ENCODE data around the gene CHST12.
"Not testable (repeated sequence)": the region's sequence is repeated elsewhere in the genome, so short reads cannot be mapped to it uniquely, and the experiment has no call there.

CHST12 gene

DNA sequence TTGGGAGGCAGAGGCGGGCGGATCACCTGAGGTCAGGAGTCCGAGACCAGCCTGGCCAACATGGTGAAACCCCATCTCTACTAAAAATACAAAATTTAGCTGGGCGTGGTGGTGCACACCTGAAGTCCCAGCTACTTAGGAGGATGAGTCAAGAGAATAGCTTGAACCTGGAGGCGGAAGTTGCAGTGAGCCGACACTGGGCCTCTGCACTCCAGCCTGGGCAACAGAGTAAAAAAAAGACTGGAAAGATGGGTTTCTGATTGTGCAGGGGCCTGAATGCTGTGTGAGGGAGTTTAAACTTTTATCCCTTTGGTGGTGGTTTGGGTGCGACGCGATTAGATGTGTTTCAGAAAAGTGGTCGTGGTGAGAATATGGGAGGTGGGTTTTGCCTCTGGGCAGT lies 1.8 kb downstream of the CHST12 start:
- DNase-seq, result no peak

DNA sequence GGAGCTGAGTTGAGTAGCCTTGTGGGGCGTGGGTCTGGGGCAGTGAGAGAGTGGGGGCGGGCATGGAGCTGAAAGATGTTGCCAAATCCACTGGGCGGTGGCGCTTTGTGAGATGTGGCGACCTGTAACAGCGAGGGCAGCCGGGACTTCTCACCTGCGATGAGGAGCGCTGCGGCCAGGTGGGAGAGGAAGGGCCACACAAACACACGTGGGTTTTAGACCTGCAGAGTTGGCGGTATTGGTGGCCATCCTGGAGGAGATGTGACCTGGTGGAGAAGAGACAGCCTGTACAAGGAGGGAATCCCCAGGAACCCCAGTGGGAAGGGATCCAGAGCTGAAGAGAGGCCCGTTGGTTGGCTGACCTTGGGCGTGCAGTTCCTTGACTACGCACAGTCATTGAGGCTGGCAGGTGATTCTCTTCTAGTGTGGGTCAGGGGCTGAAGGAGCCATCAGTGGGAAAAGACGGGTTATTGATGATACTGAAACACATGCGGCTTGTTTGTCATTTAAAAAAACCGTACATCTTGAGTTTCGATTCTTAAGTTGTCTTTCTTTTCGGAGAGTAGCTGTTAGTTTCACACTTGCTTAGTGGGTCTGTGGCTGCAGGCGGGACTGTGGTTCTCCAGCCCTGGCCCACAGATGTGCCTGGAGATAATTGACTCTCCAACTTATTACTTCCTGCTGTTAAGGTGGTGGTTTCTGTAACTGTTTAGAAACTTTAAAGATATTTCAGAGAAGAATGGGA lies 2.4 kb downstream of the CHST12 start:
- no peak for DNase-seq

DNA sequence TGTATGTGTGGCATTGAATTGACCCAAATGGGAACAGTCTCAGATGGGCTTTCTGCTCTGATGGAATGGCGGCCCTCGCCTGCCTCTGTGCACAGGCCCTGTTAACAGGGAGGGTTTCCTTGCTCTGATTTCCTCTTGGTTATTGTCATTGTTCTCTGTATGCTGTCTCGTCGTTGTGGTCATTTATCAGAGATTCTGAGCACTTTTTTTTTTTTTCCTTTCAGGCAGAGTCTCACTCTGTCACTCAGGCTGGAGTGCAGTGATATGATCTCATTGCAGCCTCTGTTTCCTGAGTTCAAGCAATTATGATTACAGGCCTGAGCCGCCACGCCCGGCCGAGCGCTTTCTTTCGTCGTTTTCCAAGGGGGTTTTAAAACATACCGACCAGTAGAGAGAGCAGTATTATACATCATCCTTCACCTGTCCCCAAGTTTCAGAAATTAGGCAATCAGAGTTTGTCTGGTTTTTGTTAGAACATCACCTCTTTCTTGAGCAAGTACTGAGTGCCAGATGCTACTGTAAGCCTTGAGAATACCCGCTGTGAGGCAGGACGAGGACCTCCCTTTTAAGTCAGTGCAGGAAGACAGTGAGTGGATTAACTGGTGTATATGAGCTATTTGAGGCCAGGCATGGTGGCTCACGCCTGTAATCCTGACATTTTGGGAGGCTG lies 6.5 kb downstream of the CHST12 start:
- DNase-seq, result no peak

DNA sequence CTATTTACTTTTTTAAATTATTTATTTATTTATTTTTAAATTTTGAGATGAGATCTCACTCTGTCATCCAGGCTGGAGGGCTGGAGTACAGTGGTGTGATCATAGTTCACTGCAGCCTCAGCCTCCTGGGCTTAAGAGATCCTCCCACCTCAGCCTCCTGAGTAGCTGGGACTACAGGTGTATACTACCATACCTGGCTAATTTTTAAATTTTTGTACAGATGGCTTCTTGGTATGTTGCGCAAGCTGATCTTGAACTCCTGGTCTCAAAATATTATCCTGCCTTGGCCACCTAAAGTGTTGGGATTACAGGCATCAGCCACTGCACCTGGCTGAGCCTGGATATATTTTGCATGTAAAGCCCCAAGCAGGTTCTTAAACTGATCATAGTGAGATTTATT lies 7.6 kb downstream of the CHST12 start:
- no peak for DNase-seq

GRCh38 chr7:2411815-2412586 lies 8.6 kb downstream of the CHST12 start:
- DNase-seq, result no peak

- no peak for DNase-seq
Measured at GRCh38 chr7:2412587-2413201, 9.3 kb downstream of the CHST12 start.

DNA sequence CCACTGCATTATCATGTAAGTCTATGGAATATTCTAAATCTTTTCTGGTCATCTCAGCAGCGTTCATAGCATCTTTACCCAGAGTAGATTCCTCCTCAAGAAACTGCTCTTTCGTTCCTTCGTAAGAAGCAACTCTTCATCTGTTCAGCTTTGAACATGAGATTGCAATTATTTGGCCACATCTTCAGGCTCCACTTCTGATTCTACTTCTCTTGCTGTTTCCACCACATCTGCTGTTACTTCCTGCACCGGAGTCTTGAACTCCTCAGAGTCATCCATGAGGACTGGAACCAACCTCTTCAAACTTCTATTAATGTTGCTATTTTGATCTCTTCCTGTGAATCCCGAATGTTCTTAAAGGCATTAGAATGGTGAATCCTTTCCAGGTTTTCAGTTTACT lies 12.7 kb downstream of the CHST12 start:
- no peak for DNase-seq

DNA sequence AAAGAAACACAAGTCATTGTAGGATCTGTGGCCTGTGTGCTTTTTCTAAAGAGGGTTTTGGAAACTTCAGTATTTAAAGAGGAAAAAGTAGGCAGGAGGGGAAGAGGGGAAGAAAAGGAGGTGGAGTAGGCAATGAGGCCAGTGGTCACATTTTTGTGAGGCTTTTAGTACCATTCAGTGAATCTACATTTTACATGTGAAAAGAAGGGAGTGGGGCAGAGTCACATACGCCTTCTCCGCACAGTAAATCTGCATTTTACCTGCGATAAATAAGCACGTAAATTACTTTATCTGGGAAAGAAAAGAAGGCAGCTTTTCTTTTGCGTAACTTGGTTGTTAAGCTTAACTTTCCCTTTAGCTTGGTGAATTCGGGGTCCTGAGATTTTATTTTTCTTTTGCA lies 13.2 kb downstream of the CHST12 start:
- no peak for DNase-seq

DNA sequence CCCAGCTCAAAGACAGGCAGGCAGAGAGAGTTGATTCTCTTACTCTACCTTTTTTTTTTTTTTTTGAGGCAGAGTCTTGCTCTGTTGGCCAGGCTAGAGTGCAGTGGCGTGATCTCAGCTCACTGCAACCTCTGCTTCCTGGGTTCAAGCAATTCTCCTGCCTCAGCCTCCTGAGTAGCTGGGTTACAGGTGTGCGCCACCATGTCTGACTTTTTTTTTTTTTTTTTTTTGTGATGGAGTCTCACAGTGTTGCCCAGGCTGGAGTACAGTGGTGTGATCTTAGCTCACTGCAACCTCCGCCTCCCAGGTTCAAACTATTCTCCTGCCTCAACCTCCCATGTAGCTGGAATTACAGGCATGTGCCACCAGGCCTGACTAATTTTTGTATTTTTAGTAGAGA lies 13.8 kb downstream of the CHST12 start:
- not testable (repeated sequence) for DNase-seq

- DNase-seq, result no peak
Measured at GRCh38 chr7:2417981-2418481, 14.6 kb downstream of the CHST12 start.

DNA sequence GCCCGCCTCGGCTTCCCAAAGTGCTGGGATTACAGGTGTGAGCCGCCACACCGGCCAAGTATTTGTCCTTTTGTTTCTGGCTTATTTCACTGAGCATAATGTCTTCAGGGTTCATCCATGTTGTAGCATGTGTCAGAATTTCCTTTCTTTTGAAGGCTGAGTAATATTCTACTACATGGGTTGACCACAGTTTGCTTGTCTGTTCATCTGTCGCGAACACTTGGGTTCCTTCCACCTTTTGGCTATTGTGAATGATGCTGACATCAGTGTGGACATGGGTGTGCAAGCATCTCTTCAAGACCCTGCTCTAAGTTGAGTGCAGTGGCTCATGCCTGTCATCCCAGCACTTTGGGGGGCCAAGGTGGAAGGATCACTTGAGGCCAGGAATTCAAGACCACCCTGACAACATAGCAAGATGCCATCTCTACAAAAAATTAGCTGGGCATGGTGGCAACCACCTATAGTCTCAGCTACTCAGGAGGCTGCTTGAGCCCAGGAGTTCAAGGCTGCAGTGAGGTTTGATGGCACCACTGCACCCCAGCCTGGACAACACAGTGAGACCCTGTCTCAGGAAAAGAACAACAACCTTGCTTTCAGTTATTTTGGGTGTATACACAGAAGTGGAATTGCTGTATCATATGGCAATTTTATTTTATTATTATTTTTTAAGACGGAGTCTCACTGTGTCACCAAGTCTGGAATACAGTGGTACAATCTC lies 17.0 kb downstream of the CHST12 start:
- DNase-seq, result no peak

DNA sequence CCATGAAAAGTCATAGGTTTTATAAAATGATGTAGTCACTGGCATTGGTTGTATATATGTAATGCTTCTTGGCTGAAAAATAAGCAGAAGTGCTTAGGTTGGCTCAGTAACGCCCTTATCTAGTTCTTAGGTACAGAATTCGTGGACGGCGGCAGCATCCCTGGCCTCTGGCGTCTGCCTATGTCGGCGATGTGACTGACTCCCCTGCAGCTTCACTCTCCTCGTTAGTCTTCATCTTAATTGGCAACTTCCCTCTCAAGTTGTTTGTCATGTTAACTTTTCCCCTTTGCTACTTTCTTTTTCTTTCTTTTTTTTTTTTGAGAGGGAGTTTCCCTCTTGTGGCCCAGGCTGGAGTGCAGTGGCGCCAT lies 18.5 kb downstream of the CHST12 start:
- DNase-seq, result no peak

GRCh38 chr7:2425749-2426148 lies 22.3 kb downstream of the CHST12 start:
- DNase-seq, result no peak

- no peak for DNase-seq
Measured at GRCh38 chr7:2431260-2431867, 28.0 kb downstream of the CHST12 start.

- DNase-seq, result no peak
Measured at GRCh38 chr7:2432910-2433712, 29.7 kb downstream of the CHST12 start.

DNA sequence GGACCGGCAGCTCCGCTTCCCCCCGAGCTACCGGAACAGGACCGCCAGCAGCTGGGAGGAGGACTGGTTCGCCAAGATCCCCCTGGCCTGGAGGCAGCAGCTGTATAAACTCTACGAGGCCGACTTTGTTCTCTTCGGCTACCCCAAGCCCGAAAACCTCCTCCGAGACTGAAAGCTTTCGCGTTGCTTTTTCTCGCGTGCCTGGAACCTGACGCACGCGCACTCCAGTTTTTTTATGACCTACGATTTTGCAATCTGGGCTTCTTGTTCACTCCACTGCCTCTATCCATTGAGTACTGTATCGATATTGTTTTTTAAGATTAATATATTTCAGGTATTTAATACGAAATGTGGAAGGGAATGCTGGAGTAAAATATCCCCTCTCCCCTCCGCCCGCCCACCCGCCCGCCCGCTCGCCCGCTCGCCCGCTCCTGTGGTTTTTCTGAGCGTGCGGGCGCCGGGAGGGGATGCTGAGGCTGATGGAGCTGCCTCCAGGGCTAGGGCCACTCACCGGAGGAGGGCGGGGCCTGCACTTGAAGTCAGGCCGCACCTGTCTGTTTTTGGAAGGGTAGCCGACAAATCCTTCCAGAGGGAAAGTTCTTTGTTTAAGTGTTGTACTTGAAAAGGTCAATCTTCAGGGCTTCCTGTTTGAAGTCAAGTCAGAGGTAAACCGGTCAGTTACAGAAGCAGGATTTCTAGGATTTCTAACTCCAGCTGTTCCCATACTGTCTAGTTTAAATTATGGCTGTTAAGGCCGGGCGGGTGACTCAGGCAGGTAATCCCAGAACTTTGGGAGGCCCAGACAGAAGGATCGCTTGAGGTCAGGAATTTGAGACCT lies 30.5 kb downstream of the CHST12 start:
- DNase-seq, result no peak

DNA sequence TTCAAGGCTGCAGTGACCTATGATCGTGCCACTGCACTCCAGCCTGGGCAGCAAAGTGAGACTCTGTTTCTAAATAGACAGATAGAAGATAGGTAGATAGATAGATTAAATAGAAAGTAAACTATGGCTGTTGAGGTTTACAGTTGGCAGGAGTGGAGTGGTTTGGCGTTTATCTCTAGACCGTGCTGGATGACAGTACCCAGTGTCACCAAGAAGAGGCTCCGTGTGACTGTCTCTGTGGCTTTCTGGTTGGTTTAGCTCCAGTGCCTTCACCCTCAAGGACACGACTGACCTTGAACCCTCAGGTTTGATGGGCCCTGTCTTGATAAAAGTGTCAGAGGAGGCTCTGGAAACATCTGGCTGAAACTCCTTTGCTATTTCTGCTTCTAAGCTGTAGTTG lies 31.7 kb downstream of the CHST12 start:
- DNase-seq, result no peak

- no peak for DNase-seq
Measured at GRCh38 chr7:2436341-2437104, 33.1 kb downstream of the CHST12 start.

DNA sequence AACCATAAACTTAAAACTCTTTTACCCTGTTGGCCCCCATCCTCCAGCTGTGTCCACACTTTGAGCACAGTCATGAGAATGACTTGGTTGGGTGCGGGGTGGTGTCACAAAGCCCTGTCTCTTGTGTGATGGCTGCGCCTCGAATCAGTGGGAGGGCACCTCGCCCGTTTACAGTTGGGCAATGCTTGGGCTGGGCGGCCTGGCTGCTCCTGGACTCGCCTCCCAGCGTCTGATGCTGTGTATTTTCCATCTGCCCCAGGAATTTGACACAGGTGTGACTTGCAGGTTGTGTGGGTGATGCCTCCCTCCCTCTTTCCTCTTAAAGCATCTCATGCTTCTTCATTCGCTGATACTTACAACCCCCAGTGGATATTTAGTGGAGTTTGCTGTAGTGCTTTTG lies 33.7 kb downstream of the CHST12 start:
- no peak for DNase-seq

Measured in femur (tissue), 1 donor.